ENCODE measurements around the gene PLEKHH3. TPM values are rescaled to one million over a fixed set of nuclear protein-coding genes. Genes with fewer than 3 reads are reported as not detected.

Gene PLEKHH3
- 46.1 and 51.0 TPM in 2 replicates for total RNA-seq (2014; rRNA removed; shearing (Covaris generic))

- DNase-seq (ENCODE audit: low spot score): no peak
- in situ Hi-C loops (cut with HindIII; ENCODE audit: low sequenced_read_pairs): no loop called here
Observed at GRCh38 chr17:42676424-42677011, at the start of gene PLEKHH3. Gene PLEKHH3 (minus strand): TSS chr17:42676994. CDS start chr17:42676563, 431 bp downstream.

GRCh38 chr17:42725143-42725542 is 48.3 kb upstream of the PLEKHH3 start:
- DNase-seq (ENCODE audit: low spot score): no peak
- in situ Hi-C loops (cut with HindIII; ENCODE audit: low sequenced_read_pairs): no loop called here

GRCh38 chr17:42723636-42724035 is 46.8 kb upstream of the PLEKHH3 start:
- in situ Hi-C loops (cut with HindIII; ENCODE audit: low sequenced_read_pairs): no loop called here
- DNase-seq (ENCODE audit: low spot score): no peak

- in situ Hi-C loops (cut with HindIII; ENCODE audit: low sequenced_read_pairs): no loop called here
- DNase-seq (ENCODE audit: low spot score): peak; percentile 64
Observed at GRCh38 chr17:42720996-42721583, 44.3 kb upstream of the PLEKHH3 start.

GRCh38 chr17:42709561-42709960 is 32.8 kb upstream of the PLEKHH3 start:
- in situ Hi-C loops (cut with HindIII; ENCODE audit: low sequenced_read_pairs): no loop called here
- peak; percentile 87 for DNase-seq (ENCODE audit: low spot score)

GRCh38 chr17:42708588-42708987 is 31.8 kb upstream of the PLEKHH3 start:
- in situ Hi-C loops (cut with HindIII; ENCODE audit: low sequenced_read_pairs): no loop called here
- no peak for DNase-seq (ENCODE audit: low spot score)

GRCh38 chr17:42706732-42707131 is 29.9 kb upstream of the PLEKHH3 start:
- in situ Hi-C loops (cut with HindIII; ENCODE audit: low sequenced_read_pairs): no loop called here

GRCh38 chr17:42704837-42705494 is 28.2 kb upstream of the PLEKHH3 start:
- no peak for DNase-seq (ENCODE audit: low spot score)
- in situ Hi-C loops (cut with HindIII; ENCODE audit: low sequenced_read_pairs): no loop called here

More at GRCh38 chr17:42706732-42707131, 29.9 kb upstream of the PLEKHH3 start:
- DNase-seq (ENCODE audit: low spot score): no peak

- DNase-seq (ENCODE audit: low spot score): no peak
- in situ Hi-C loops (cut with HindIII; ENCODE audit: low sequenced_read_pairs): no loop called here
Observed at GRCh38 chr17:42704490-42704836, 27.7 kb upstream of the PLEKHH3 start.

GRCh38 chr17:42702446-42702845 is 25.7 kb upstream of the PLEKHH3 start:
- in situ Hi-C loops (cut with HindIII; ENCODE audit: low sequenced_read_pairs): no loop called here

GRCh38 chr17:42700586-42701289 is 23.9 kb upstream of the PLEKHH3 start:
- in situ Hi-C loops (cut with HindIII; ENCODE audit: low sequenced_read_pairs): no loop called here
- no peak for DNase-seq (ENCODE audit: low spot score)

More at GRCh38 chr17:42702446-42702845, 25.7 kb upstream of the PLEKHH3 start:
- no peak for DNase-seq (ENCODE audit: low spot score)

- DNase-seq (ENCODE audit: low spot score): no peak
- in situ Hi-C loops (cut with HindIII; ENCODE audit: low sequenced_read_pairs): no loop called here
Observed at GRCh38 chr17:42699415-42699740, 22.6 kb upstream of the PLEKHH3 start.

GRCh38 chr17:42698736-42699414 is 22.1 kb upstream of the PLEKHH3 start:
- no peak for DNase-seq (ENCODE audit: low spot score)

GRCh38 chr17:42697108-42697811 is 20.5 kb upstream of the PLEKHH3 start:
- in situ Hi-C loops (cut with HindIII; ENCODE audit: low sequenced_read_pairs): no loop called here
- DNase-seq (ENCODE audit: low spot score): no peak

More at GRCh38 chr17:42698736-42699414, 22.1 kb upstream of the PLEKHH3 start:
- in situ Hi-C loops (cut with HindIII; ENCODE audit: low sequenced_read_pairs): no loop called here

GRCh38 chr17:42695500-42695899 is 18.7 kb upstream of the PLEKHH3 start:
- DNase-seq (ENCODE audit: low spot score): no peak
- in situ Hi-C loops (cut with HindIII; ENCODE audit: low sequenced_read_pairs): no loop called here

- DNase-seq (ENCODE audit: low spot score): no peak
- in situ Hi-C loops (cut with HindIII; ENCODE audit: low sequenced_read_pairs): no loop called here
Observed at GRCh38 chr17:42694524-42694923, 17.7 kb upstream of the PLEKHH3 start.

- in situ Hi-C loops (cut with HindIII; ENCODE audit: low sequenced_read_pairs): no loop called here
- DNase-seq (ENCODE audit: low spot score): no peak
Observed at GRCh38 chr17:42692489-42692888, 15.7 kb upstream of the PLEKHH3 start.

GRCh38 chr17:42691021-42691545 is 14.3 kb upstream of the PLEKHH3 start:
- no peak for DNase-seq (ENCODE audit: low spot score)
- in situ Hi-C loops (cut with HindIII; ENCODE audit: low sequenced_read_pairs): no loop called here

- in situ Hi-C loops (cut with HindIII; ENCODE audit: low sequenced_read_pairs): no loop called here
Observed at GRCh38 chr17:42690596-42690995, 13.8 kb upstream of the PLEKHH3 start.

More at GRCh38 chr17:42690596-42690995, 13.8 kb upstream of the PLEKHH3 start:
- DNase-seq (ENCODE audit: low spot score): no peak

Measured in G401 (cell line).